PC-9 (cell line): ENCODE results near the gene PLCL2.

ENCODE experiments used
- CTCF ChIP-seq: fragments of 200-600 bp; sonication (generic); conservative IDR thresholded peaks from 2 replicates; pipeline ENCODE4 v1.6.1; 2017; ENCODE audit warnings: mixed run types, antibody characterized with exemption, mild to moderate bottlenecking, moderate library complexity
- EZH2 ChIP-seq: fragments of 200-600 bp; sonication (generic); IDR thresholded peaks from 2 replicates; pipeline ENCODE4 v1.8.0; 2017; ENCODE audit warnings: antibody characterized with exemption, low read depth

- no peak for TF ChIP-seq CTCF
- TF ChIP-seq EZH2 = no peak
Observed at GRCh38 chr3:17116007-17116600, 231.3 kb downstream of the PLCL2 start.
